Hematopoietic multipotent progenitor cell (in vitro differentiated cells): ENCODE results near the gene METRN. TPM values are rescaled to one million over a fixed set of nuclear protein-coding genes. Genes with fewer than 3 reads are reported as not detected.

Experiments used
- DNase-seq, 3 donors: peaks; one replicate each; pipeline ENCODE4 v3.0.0-alpha.2; 2011 to 2015; ENCODE audit warnings: low read depth in 2 of 3, low spot score in 2 of 3
- total RNA-seq: library from RNA; depleted of rRNA; stranded (reverse); fragments of >200 nt; gene quantifications from one replicate; pipeline ENCODE4 v1.2.3, GENCODE V29; 2012

Gene METRN
- total RNA-seq, 1 donor: 5.1 TPM

DNA sequence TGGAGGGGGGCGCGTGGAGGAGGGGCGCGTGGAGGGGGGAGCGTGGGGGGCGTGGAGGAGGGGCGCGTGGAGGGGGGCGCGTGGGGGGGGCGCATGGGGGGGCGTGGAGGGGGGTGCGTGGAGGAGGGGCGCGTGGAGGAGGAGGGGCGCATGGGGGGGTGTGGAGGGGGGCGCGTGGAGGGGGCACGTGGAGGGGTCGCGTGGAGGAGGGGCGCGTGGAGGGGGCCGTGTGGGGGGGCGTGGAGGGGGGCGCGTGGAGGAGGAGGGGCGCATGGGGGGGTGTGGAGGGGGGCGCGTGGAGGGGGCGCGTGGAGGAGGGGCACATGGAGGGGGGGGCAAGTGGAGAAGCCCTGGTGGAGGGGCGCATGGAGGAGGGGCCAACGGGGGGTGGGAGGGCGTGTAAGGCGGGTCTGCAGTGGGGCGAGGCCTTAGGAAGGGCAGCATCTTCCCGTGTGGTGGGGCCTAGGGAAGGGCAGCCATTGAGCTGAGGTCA, 52.9 kb downstream of the METRN start:
- no peak for DNase-seq

- DNase-seq: no peak
These were observed 53.5 kb downstream of the METRN start for GRCh38 chr16:768428-768827.

Other genes with a start within 250 kb of the METRN start
- gene CAPN15, start 187.4 kb upstream of the METRN start, total RNA-seq: 59.2 TPM
- gene PRR35, start 154.7 kb upstream of the METRN start, total RNA-seq: under 0.01 TPM
- gene NHLRC4, start 148.1 kb upstream of the METRN start, total RNA-seq: 14.3 TPM
- gene PIGQ, start 145.2 kb upstream of the METRN start, total RNA-seq: 36.9 TPM
- 33.4 TPM for gene RAB40C, start 125.1 kb upstream of the METRN start, total RNA-seq
- 0.27 TPM for gene WFIKKN1, start 84.1 kb upstream of the METRN start, total RNA-seq
- gene METTL26, start 78.8 kb upstream of the METRN start, total RNA-seq: 101 TPM
- gene MCRIP2, start 73.3 kb upstream of the METRN start, total RNA-seq: 20.5 TPM
- gene WDR90, start 65.8 kb upstream of the METRN start, total RNA-seq: 25.9 TPM
- 44.7 TPM for gene RHOT2, start 47.0 kb upstream of the METRN start, total RNA-seq
- gene RHBDL1, start 39.4 kb upstream of the METRN start, total RNA-seq: 0.54 TPM
- gene STUB1, start 34.7 kb upstream of the METRN start, total RNA-seq: 73.2 TPM
- gene JMJD8, start 30.8 kb upstream of the METRN start, total RNA-seq: 68.9 TPM
- gene WDR24, start 24.7 kb upstream of the METRN start, total RNA-seq: 7.0 TPM
- 0.54 TPM for gene FBXL16, start 9.3 kb upstream of the METRN start, total RNA-seq
- 25.3 TPM for gene ANTKMT, start 6.0 kb downstream of the METRN start, total RNA-seq
- gene CCDC78, start 11.3 kb downstream of the METRN start, total RNA-seq: 2.7 TPM
- gene HAGHL, start 12.0 kb downstream of the METRN start, total RNA-seq: 22.6 TPM
- 72.2 TPM for gene CIAO3, start 25.9 kb downstream of the METRN start, total RNA-seq
- gene MSLN, start 45.6 kb downstream of the METRN start, total RNA-seq: under 0.01 TPM
- 42.5 TPM for gene RPUSD1, start 73.3 kb downstream of the METRN start, total RNA-seq
- gene CHTF18, start 73.5 kb downstream of the METRN start, total RNA-seq: 25.3 TPM
- not detected for gene GNG13, start 85.6 kb downstream of the METRN start, total RNA-seq